ENCODE measurements around the gene RBM39. TPM values are rescaled to one million over a fixed set of nuclear protein-coding genes. Genes with fewer than 3 reads are reported as not detected.

RBM39 gene
- total and polyA plus RNA-seq, 8 donors = 98.7 to 426 (median 134) TPM

DNA sequence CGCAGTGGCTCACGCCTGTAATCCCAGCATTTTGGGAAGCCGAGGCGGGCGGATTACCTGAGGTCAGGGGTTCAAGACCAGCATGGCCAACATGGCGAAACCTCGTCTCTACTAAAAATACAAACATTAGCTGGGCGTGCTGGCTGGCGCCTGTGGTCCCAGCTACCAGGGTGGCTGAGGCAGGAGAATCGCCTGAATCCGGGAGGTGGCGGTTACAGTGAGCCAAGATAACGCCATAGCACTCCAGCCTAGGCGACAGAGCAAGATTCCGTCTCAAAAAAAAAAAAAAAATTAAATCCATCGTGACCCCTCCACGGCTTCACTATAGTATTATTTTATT, 76.1 kb downstream of the RBM39 start:
- no peak for DNase-seq
- H3K4me1 ChIP-seq = peaks cover 18 to 24% (median 23%) of the 10 kb centered on the region in 3 donors
- no peak for ATAC-seq
- intact Hi-C loops (cut with DNase I) = no loop called here
- 96 to 99% methylated on average over 17 of the region's 17 CpGs for WGBS, 2 donors
- peaks cover 0 to 13% (median 0%) of the 10 kb centered on the region in 3 donors for H3K36me3 ChIP-seq
- no peak for FAIRE-seq
- H3K4me3 ChIP-seq = no peak overlapping the region
- H3K9me3 ChIP-seq = no peaks in the 10 kb centered on the region
- no peaks in the 10 kb centered on the region for H3K27me3 ChIP-seq
- H3K27ac ChIP-seq = no peak overlapping the region
- TF ChIP-seq, protein P1, sequence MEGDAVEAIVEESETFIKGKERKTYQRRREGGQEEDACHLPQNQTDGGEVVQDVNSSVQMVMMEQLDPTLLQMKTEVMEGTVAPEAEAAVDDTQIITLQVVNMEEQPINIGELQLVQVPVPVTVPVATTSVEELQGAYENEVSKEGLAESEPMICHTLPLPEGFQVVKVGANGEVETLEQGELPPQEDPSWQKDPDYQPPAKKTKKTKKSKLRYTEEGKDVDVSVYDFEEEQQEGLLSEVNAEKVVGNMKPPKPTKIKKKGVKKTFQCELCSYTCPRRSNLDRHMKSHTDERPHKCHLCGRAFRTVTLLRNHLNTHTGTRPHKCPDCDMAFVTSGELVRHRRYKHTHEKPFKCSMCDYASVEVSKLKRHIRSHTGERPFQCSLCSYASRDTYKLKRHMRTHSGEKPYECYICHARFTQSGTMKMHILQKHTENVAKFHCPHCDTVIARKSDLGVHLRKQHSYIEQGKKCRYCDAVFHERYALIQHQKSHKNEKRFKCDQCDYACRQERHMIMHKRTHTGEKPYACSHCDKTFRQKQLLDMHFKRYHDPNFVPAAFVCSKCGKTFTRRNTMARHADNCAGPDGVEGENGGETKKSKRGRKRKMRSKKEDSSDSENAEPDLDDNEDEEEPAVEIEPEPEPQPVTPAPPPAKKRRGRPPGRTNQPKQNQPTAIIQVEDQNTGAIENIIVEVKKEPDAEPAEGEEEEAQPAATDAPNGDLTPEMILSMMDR (IDR thresholded peaks at IDR 0.05) = no peak

DNA sequence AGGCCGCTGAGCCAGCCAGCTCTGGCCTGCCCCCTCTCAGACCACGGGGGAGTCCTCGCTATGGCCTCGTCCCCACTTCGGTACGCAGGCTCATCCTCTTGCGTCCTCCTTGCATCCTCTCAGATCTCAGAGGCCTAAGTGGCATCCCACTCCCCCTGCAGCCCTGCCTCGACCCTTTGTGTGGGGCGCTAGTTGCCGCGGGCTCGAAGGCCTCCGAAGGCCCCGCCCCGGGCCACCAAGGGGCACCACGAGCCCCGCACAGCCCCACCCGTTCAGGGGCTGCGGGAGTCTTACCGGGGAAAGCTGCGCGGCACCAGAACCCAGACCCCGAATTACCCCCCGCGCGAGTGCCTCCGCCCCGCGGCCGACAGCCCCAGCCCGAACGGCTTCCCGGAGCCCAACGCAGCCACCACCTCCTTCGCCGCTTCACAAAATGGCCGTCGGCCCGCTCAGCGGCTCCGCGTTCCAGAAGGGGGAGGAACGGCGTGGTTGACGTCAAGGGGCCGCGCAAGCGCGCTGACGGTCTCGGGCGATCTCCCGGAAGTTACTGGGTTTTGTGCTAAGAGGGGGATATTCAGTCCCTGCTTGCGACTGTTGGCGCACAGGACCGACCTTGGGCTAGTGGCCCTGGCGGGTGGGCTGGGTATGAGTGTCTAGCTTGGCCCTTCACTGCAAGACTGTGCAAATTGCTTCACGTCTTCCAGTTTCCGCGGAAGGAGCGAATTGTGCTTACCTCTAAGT, 77.4 kb downstream of the RBM39 start, which contains the start of the genes CPNE1 and RBM12:
Gene CPNE1 (minus strand): TSS at position 435 of the 741 bp plus-strand sequence. CDS start 31,977 bp downstream, outside the sequence.
Gene RBM12 (minus strand): TSS at position 435 of the 741 bp plus-strand sequence. CDS start 9,578 bp downstream, outside the sequence.
- peak; percentile 93 to 97 (median 96) for ATAC-seq

DNA sequence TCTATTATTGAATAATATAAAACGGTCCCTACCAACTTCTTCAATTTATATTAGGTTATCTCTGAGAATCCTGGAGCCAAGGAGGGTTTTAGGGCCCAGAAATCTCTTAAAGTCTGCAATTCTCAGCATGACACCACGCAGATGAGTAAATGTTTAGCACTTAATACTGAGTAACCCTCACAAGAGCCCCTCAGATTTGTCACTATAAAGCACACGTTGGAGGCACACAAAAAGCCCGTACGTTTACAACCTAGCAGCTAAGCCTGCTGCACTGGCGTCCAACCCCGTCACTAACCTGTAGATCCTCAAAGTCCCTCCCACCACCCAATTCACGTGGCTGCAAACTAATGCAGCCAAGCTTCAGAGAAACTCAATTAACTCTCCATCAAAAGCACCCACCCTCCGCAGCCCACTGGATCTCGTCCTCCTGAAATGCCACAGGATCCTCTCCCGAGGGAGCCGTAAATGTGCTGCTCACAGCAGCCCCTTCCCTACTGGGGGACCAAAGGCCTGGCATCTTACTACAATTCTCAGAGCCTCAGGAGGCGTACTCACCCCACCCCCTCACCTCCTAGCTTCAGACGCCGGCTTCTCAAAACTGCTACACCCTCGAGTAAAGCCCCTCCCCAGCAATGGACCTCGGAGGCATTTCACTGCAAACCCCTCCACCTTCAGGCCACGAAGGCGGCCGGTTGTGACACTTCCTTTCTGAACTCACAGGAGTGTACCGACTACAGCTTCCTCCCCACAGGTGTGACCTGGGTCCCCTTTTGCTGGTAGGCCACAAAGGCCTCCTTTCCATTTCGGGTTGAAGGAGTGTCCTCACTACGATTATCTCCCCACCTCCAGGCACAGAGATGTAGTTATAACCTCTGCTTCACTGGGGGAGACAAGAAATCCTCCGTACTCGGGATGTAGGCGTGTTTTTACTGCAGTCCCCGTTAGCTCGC, 78.3 kb downstream of the RBM39 start:
- whole genome bisulfite sequencing, 2 donors = 0% methylated on average over 28 of the region's 28 CpGs
- intact Hi-C loops (cut with DNase I) = no loop called here
- TF ChIP-seq, protein P1 (IDR thresholded peaks at IDR 0.05) = no peak

More for the DNA sequence above, 77.4 kb downstream of the RBM39 start, which contains the start of the genes CPNE1 and RBM12:
- peak within 1 kb of the TSS; percentile 89 to 98 (median 98) for H3K27ac ChIP-seq
- intact Hi-C loops (cut with DNase I) = no loop called here
- peaks cover 18 to 28% (median 23%) of the 10 kb centered on the region in 3 donors for H3K4me1 ChIP-seq
- H3K9me3 ChIP-seq = no peaks in the 10 kb centered on the region
- H3K36me3 ChIP-seq = peaks cover 0 to 8% (median 0%) of the 10 kb centered on the region in 3 donors
- H3K4me3 ChIP-seq = peak within 1 kb of the TSS; percentile 74 to 83 (median 80)
- DNase-seq = peak; percentile 91 to 98 (median 93)
- no peak for FAIRE-seq
- TF ChIP-seq, protein P1 (IDR thresholded peaks at IDR 0.05) = no peak
- no peaks in the 10 kb centered on the region for H3K27me3 ChIP-seq
- WGBS, 2 donors = 0 to 1% methylated on average over 54 to 61 of the region's 61 CpGs

DNA sequence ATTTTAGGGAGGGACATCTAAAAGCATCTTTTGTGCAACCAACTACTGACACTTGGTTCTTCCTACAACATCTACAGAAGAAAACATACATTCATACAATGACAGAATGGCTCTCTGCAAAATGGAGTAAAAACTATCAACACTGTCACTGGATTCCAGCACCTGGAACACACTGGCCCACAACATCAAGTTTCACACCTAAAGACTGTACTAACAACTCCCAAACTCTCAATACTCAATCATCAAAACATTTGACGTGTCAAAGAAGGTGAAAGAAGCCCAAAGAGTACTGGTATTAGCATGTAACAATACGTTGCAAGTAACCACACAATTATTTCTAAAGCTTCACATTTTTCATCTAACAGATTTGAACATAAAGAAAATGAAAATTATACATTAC, 79.5 kb downstream of the RBM39 start:
- Histone ChIP-seq H3K36me3 (no peaks in the 10 kb centered on the region), H3K4me1 (peaks cover 18 to 41% (median 36%) of the 10 kb centered on the region in 3 donors), H3K27me3 (no peaks in the 10 kb centered on the region), H3K4me3 (peak overlapping the region in 2 of 4 donors; percentile 0 to 78), H3K9me3 (no peaks in the 10 kb centered on the region), H3K27ac (no peak overlapping the region)
- 9 to 15% methylated on average over 2 of the region's 2 CpGs for WGBS, 2 donors
- intact Hi-C loops (cut with DNase I) = no loop called here
- DNase-seq (no peak), ATAC-seq (no peak), FAIRE-seq (no peak)
- TF ChIP-seq, protein P1 (IDR thresholded peaks at IDR 0.05) = no peak

More for the DNA sequence above, 78.3 kb downstream of the RBM39 start:
- Histone ChIP-seq H3K9me3 (no peaks in the 10 kb centered on the region), H3K4me1 (peaks cover 18 to 35% (median 30%) of the 10 kb centered on the region in 3 donors), H3K27me3 (no peaks in the 10 kb centered on the region), H3K4me3 (peak overlapping the region; percentile 74 to 83 (median 80)), H3K27ac (peak overlapping the region; percentile 89 to 98 (median 98)), H3K36me3 (peaks cover 0 to 2% (median 0%) of the 10 kb centered on the region in 3 donors)
- ATAC-seq (peak; percentile 42 to 60 (median 52)), FAIRE-seq (no peak), DNase-seq (peak in 5 of 6 donors; percentile 19 to 59 (median 35))
